Mesodermal cell (in vitro differentiated cells): ENCODE measurements around the gene RILPL1.
"Not testable (repeated sequence)": the region's sequence is repeated elsewhere in the genome, so short reads cannot be mapped to it uniquely, and the experiment has no call there.

Experiments used
- H3K27ac ChIP-seq: 2 replicates; pipeline ENCODE4 v1.7.0; 2013; ENCODE audit warnings: mild to moderate bottlenecking, low read depth, low read length, moderate library complexity; ENCODE audit not compliant: severe bottlenecking
- H3K36me3 ChIP-seq: 2 replicates; pipeline ENCODE4 v1.7.1; 2013; ENCODE audit warnings: mild to moderate bottlenecking, low read length, moderate library complexity; ENCODE audit not compliant: control insufficient read depth, insufficient read depth
- H3K4me1 ChIP-seq: one replicate; pipeline ENCODE4 v1.7.1; 2013; ENCODE audit warnings: mild to moderate bottlenecking, low read length; ENCODE audit not compliant: insufficient read depth, control insufficient read depth, poor library complexity, severe bottlenecking
- H3K4me3 ChIP-seq: 2 replicates; pipeline ENCODE4 v1.7.0; 2013; ENCODE audit warnings: low read length, control low read depth, mild to moderate bottlenecking; ENCODE audit not compliant: insufficient read depth, poor library complexity, severe bottlenecking; ENCODE audit errors: extremely low read depth
- H3K9me3 ChIP-seq: 2 replicates; pipeline ENCODE4 v1.7.1; 2013; ENCODE audit warnings: mild to moderate bottlenecking, low read length, moderate library complexity; ENCODE audit not compliant: control insufficient read depth
- WGBS, 2 experiments: methylation state at CpG; one replicate each; pipeline ENCODE4 v1.1.5; 2013; ENCODE audit warnings: missing lambda C conversion rate in 2 of 2; ENCODE audit not compliant: insufficient coverage in 2 of 2; 5-methylcytosine and 5-hydroxymethylcytosine counted together

The RILPL1 gene

DNA sequence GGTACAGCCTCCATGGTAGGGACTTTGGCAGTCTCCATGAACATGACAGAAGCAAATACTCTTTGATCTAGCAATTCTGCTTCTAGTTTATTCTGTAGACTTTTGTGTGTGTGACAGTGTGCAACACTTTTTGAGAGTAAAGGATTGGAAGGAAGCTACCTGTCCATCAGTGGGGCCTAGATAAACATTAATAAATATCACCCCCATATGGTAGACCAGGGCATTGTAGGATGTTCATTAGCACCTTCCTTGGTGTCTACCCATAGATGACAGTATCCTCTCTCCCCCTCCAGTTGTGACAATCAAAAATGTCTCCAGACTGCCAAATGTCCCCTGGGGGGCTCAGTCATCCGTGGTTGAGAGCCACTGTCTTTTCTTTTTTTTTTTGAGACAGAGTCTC, 64.7 kb downstream of the RILPL1 start:
- Histone ChIP-seq H3K9me3 (no peaks in the 10 kb centered on the region), H3K4me3 (no peak overlapping the region), H3K36me3 (peaks cover 49% of the 10 kb centered on the region), H3K27ac (no peak overlapping the region), H3K4me1 (no peaks in the 10 kb centered on the region)
- WGBS, 2 experiments, result 83 to 100% methylated on average over 1 of the region's 1 CpG

DNA sequence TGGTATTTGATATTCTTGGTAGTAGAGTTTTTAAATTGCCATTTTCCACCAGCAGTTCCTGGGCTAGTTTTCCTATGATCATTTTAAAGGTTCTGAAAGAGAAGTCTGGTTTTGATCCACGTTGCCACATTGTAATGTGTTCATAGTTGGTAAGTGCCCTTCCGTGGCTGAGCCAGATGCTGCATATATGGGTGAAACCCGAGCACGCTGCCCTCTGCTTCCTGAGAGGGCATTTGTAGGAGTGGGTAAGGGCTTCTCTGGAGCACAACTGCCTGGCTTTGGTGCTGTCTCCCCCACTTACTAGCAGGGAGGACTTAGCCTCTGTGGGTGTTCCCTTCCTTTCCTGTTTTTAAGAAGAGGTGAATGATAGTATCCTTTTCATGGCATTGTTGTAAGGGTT, 68.4 kb downstream of the RILPL1 start:
- Histone ChIP-seq H3K36me3 (peaks cover 24% of the 10 kb centered on the region), H3K27ac (no peak overlapping the region), H3K4me1 (no peaks in the 10 kb centered on the region), H3K4me3 (no peak overlapping the region), H3K9me3 (no peaks in the 10 kb centered on the region)
- WGBS, 2 experiments, result 71 to 90% methylated on average over 2 to 4 of the region's 4 CpGs

DNA sequence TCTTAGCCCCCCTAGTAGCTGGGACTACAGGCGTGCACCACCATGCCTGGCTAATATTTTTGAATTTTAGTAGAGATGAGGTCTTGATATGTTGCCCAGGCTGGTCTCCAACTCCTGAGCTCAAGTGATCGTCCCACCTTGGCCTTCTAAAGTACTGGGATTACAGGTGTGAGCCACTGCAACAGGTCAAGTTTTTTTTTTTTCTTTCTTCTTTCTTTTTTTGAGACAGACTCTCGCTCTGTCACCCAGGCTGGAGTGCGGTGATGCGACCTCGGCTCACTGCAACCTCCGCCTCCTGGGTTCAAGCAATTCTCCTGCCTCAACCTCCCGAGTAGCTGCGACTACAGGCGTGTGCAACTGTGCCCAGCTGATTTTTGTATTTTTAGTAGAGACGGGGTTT, 70.3 kb downstream of the RILPL1 start:
- 99% methylated on average over 6 to 10 of the region's 11 CpGs for WGBS, 2 experiments
- not testable (repeated sequence) for H3K27ac ChIP-seq, H3K4me3 ChIP-seq, H3K9me3 ChIP-seq, H3K4me1 ChIP-seq
- peaks cover 12% of the 10 kb centered on the region for H3K36me3 ChIP-seq

DNA sequence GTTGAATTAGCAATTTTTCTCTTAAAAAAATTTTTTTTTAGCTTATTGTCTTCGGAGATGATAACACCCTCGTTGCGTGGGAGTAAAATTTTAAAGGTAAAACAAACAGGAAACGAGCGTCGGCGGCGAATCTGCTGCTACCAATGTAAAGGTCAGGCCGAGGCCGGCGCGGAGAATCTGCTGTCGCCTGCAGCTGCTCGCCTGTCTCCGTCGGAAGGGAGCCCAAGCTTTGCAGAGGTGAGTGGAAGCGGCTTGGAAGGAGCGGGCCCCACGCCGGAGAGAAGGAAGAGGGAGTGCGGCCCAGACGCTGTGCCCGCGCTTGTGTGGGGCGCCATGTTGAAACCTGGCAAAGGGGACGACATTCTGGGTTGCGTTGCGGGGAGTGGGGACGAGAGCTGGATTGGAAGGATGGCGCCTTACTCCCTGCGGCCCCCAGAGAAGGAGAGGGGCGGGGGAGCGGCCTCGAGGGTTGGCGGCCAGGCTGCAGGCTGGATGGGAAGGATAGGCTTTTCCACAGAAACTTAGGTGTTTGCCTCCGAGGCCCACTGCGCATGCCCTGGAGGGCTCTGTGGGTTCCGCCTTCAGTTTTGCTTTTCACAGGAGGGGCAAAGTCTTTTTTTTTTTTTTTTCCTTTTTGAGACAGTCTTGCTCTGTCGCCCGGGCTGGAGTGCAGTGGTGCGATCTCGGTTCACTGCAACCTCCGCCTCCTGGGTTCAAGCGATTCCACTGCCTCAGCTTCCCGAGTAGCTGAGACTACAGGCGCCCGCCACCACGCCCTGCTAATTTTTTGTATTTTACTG, 75.3 kb downstream of the RILPL1 start, which contains the start of gene SNRNP35:
TSS of gene SNRNP35 (plus strand) at position 160 of the 800 bp plus-strand sequence. CDS start 7,402 bp downstream, outside the sequence.
- WGBS, 2 experiments, result 3% methylated on average over 37 to 43 of the region's 48 CpGs
- Histone ChIP-seq H3K4me1 (no peaks in the 10 kb centered on the region), H3K27ac (peak within 1 kb of the TSS; percentile 99), H3K9me3 (no peaks in the 10 kb centered on the region), H3K36me3 (peaks cover 5% of the 10 kb centered on the region), H3K4me3 (peak within 1 kb of the TSS; percentile 74)

DNA sequence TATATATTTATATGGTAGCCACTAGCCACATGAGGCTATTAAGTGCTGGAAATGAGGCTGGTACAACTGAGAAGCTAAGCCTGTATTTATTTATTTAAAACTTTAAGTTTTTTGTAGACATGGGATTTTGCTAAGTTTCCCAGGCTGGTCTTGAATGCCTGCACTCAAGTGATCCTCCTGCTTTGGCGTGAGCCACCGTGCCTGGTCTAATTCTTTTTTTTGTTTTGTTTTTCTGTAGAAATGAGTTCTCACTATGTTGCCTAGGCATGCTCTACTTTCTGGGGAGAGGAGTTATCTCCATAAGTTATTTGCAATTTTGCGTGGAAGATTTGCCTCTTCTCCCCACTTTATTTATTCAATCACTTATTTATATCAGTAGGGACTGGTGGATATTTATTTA, 80.4 kb downstream of the RILPL1 start:
- H3K4me3 ChIP-seq, result no peak overlapping the region
- 100% methylated on average over 1 of the region's 3 CpGs; no CpG with 5 or more reads in 1 of the 2 experiments for WGBS, 2 experiments

DNA sequence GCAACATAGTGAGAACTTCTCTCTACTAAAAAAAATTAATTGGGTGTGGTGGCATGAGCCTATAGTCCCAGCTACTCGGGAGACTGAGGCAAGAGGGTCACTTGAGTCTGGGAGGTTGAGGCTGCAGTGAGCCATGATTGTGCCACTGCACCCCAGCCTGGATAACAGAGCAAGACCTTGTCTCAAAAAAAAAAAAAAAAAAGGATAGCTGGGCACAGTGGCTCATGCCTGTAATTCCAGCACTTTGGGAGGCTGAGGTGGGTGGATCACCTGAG, 81.3 kb downstream of the RILPL1 start:
- not testable (repeated sequence) for H3K36me3 ChIP-seq, H3K4me1 ChIP-seq, H3K4me3 ChIP-seq, H3K27ac ChIP-seq, H3K9me3 ChIP-seq
- WGBS, 2 experiments, result 0% methylated on average over 1 of the region's 1 CpG

More for the DNA sequence above, 80.4 kb downstream of the RILPL1 start:
- Histone ChIP-seq H3K4me1 (no peaks in the 10 kb centered on the region), H3K27ac (no peak overlapping the region), H3K36me3 (no peaks in the 10 kb centered on the region), H3K9me3 (no peaks in the 10 kb centered on the region)

DNA sequence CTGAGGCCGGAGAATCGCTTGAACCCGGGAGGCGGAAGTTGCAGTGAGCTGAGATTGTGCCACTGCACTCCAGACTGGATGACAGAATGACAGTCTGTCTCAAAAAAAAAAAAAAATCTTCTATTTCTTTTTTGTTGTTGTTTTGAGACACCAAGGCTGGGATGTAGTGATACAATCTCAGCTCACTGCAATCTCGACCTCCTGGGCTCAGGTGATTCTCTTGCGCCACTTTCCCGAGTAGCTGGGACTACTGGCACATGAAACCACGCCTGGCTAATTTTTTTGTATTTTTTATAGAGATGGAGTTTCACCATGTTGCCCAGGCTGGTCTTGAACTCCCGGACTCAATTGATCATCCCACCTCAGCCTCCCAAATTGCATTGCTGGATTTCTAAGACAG, 82.9 kb downstream of the RILPL1 start:
- Histone ChIP-seq H3K9me3 (no peaks in the 10 kb centered on the region), H3K4me3 (no peak overlapping the region), H3K4me1 (peaks cover 8% of the 10 kb centered on the region), H3K36me3 (no peaks in the 10 kb centered on the region), H3K27ac (no peak overlapping the region)
- WGBS, 2 experiments, result 90 to 93% methylated on average over 5 to 8 of the region's 9 CpGs

DNA sequence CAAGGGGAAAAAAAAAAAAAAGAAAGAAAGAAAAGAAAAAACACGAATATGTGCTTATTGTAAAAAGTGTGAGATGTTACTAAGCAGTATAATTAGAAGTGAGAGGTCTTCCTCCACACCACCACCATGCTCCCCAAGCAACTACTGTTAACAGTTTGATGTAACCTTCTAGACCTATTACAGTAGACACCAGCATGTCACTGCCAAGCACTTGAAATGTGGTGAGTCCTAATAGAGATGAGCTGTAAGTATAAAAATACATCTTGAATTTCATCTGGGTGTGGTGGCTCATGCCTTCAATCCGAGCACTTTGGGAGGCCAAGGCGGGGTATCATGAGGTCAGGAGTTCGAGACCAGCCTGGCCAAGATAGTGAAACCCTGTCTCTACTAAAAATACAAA, 83.7 kb downstream of the RILPL1 start:
- no peak overlapping the region for H3K4me3 ChIP-seq
- WGBS, 2 experiments, result 88% methylated on average over 3 of the region's 4 CpGs; no CpG with 5 or more reads in 1 of the 2 experiments
- no peaks in the 10 kb centered on the region for H3K9me3 ChIP-seq
- peaks cover 12% of the 10 kb centered on the region for H3K4me1 ChIP-seq
- no peaks in the 10 kb centered on the region for H3K36me3 ChIP-seq
- H3K27ac ChIP-seq, result no peak overlapping the region

DNA sequence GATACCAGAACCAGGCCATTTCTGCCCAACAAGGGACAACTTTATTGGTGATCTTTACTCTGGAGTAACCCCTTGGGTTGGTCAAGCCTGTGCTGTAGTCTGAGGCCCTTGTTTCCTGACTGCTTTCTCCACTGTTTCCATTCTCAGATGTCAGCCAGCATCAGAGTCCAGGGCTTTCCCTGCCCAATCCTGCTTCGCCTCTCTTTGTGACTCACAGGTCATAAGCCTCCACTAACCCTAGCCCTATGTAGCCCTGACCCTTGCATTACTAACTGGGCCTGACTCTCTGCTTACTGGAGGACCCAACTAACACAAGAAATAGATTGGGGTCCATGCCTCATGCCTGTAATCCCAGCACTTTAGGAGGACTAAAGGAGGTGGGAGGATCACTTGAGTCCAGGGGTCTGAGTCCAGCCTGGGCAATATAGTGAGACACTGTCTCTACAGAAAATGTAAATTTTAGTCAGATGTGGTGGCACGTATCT, 84.2 kb downstream of the RILPL1 start:
- Histone ChIP-seq H3K27ac (no peak overlapping the region), H3K9me3 (no peaks in the 10 kb centered on the region), H3K4me3 (no peak overlapping the region), H3K4me1 (peaks cover 12% of the 10 kb centered on the region), H3K36me3 (no peaks in the 10 kb centered on the region)
- 89 to 92% methylated on average over 1 to 2 of the region's 2 CpGs for WGBS, 2 experiments

DNA sequence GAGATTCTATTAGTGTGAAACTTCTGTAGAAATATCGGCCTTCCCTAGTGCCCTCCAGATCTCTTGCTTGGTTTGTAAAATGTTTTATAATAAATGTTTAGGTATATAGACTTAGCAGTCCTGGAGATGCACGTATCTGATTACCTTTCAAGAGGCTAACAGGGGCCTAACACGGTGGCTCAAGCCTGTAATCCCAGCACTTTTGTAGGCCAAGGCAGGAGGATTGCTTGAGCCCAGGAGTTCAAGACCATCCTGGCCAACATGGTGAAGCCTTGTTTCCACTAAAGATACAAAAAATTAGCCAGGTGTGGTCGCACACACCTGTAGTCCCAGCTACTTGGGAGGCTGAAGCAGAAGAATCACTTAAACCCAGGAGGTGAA, 87.2 kb downstream of the RILPL1 start:
- H3K4me1 ChIP-seq, result peaks cover 12% of the 10 kb centered on the region
- H3K27ac ChIP-seq, result peak overlapping the region; percentile 13
- H3K9me3 ChIP-seq, result no peaks in the 10 kb centered on the region
- WGBS, 2 experiments, result 58 to 82% methylated on average over 3 to 4 of the region's 4 CpGs
- no peak overlapping the region for H3K4me3 ChIP-seq
- H3K36me3 ChIP-seq, result no peaks in the 10 kb centered on the region
